Measurements from ENCODE around the gene PHRF1.

PHRF1 gene

GRCh38 chr11:618856-619627 is 42.8 kb downstream of the PHRF1 start:
- DNase-seq (ENCODE audit: low read depth) = no peak
- TF ChIP-seq CTCF (IDR thresholded peaks at IDR 0.05; ENCODE audit: control insufficient read depth, extremely low read depth, insufficient read depth) = no peak
- no peak overlapping the region for H3K4me3 ChIP-seq (ENCODE audit: low read depth, low read length)

GRCh38 chr11:619628-620050 is 43.4 kb downstream of the PHRF1 start:
- no peak overlapping the region for H3K4me3 ChIP-seq (ENCODE audit: low read depth, low read length)
- DNase-seq (ENCODE audit: low read depth) = no peak
- no peak for TF ChIP-seq CTCF (IDR thresholded peaks at IDR 0.05; ENCODE audit: control insufficient read depth, extremely low read depth, insufficient read depth)

GRCh38 chr11:620201-620600 is 43.9 kb downstream of the PHRF1 start:
- no peak for TF ChIP-seq CTCF (IDR thresholded peaks at IDR 0.05; ENCODE audit: control insufficient read depth, extremely low read depth, insufficient read depth)
- no peak for DNase-seq (ENCODE audit: low read depth)
- H3K4me3 ChIP-seq (ENCODE audit: low read depth, low read length) = no peak overlapping the region

GRCh38 chr11:620935-621814 is 44.9 kb downstream of the PHRF1 start:
- TF ChIP-seq CTCF (IDR thresholded peaks at IDR 0.05; ENCODE audit: control insufficient read depth, extremely low read depth, insufficient read depth) = no peak
- no peak for DNase-seq (ENCODE audit: low read depth)
- no peak overlapping the region for H3K4me3 ChIP-seq (ENCODE audit: low read depth, low read length)

GRCh38 chr11:621838-622237 is 45.6 kb downstream of the PHRF1 start:
- no peak for TF ChIP-seq CTCF (IDR thresholded peaks at IDR 0.05; ENCODE audit: control insufficient read depth, extremely low read depth, insufficient read depth)
- no peak for DNase-seq (ENCODE audit: low read depth)
- H3K4me3 ChIP-seq (ENCODE audit: low read depth, low read length) = no peak overlapping the region

GRCh38 chr11:623349-623869 is 47.1 kb downstream of the PHRF1 start:
- DNase-seq (ENCODE audit: low read depth) = no peak
- TF ChIP-seq CTCF (IDR thresholded peaks at IDR 0.05; ENCODE audit: control insufficient read depth, extremely low read depth, insufficient read depth) = no peak
- no peak overlapping the region for H3K4me3 ChIP-seq (ENCODE audit: low read depth, low read length)
